ENCODE data around the gene CMPK2.
"Not testable (repeated sequence)": the region's sequence is repeated elsewhere in the genome, so short reads cannot be mapped to it uniquely, and the experiment has no call there.

The CMPK2 gene

DNA sequence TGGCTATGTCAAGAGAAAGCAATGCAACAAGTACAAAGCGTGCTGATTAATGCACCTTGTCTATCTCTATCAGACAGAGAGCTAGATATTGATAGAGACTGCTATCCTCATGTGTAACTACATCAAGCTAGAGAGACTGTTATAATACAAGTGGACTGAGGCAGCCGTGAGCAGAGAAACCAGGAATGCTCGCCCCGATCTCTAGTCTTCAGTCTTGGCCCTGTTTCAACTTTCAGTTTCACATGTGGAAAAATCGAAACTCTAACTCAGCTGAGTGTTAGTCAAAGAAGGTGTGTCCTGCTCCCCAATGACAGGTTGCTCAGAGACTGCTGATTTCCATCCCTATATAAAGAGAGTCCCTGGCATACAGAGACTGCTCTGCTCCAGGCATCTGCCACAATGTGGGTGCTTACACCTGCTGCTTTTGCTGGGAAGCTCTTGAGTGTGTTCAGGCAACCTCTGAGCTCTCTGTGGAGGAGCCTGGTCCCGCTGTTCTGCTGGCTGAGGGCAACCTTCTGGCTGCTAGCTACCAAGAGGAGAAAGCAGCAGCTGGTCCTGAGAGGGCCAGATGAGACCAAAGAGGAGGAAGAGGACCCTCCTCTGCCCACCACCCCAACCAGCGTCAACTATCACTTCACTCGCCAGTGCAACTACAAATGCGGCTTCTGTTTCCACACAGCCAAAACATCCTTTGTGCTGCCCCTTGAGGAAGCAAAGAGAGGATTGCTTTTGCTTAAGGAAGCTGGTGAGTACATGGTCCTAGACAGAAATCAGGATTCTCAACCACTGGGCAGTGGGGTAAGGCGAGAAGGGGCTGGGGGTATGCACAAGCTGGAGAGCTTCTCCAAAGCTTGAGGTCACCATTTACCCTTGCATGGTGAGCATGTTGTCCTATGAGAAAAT lies 11.9 kb upstream of the CMPK2 start, which contains the start of gene RSAD2:
Gene RSAD2, plus strand, starts transcription at position 376 of the 903 bp plus-strand sequence. Its CDS starts 24 bp downstream, at position 400.
- no peaks in the 10 kb centered on the region for H3K36me3 ChIP-seq (ENCODE audit: control insufficient read depth, insufficient read depth, low read length)
- H3K4me3 ChIP-seq (ENCODE audit: low read length): peak within 1 kb of the TSS; percentile 79
- H3K27ac ChIP-seq (ENCODE audit: low read depth, low read length): peak within 1 kb of the TSS; percentile 67
- H3K9ac ChIP-seq (ENCODE audit: low read length): no peak within 1 kb of the TSS
- peaks cover 9% of the 10 kb centered on the region for H3K4me1 ChIP-seq (ENCODE audit: control insufficient read depth, insufficient read depth, low read length)
- no peaks in the 10 kb centered on the region for H3K27me3 ChIP-seq (ENCODE audit: control insufficient read depth, insufficient read depth, low read length)

DNA sequence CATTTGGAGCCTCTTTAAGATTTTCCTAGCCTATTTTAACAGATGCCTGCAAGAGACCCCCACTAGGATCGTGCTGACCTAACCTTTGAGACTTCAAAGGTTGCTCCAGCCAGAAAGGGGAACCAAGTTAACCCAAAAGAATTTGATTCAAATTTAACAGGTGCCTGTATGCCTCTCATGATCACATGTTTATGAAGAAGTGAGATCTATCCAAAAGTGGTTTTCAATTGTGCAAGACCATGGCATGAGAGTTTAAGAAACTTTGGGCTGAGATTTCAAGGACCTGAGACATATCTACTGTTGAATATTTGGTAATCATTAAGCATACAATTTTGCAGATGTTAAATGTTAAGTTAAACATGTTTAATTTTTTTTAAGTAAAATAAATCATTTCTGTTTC lies 10.6 kb upstream of the CMPK2 start:
- H3K9ac ChIP-seq (ENCODE audit: low read length): no peak overlapping the region
- H3K4me1 ChIP-seq (ENCODE audit: control insufficient read depth, insufficient read depth, low read length): peaks cover 9% of the 10 kb centered on the region
- H3K36me3 ChIP-seq (ENCODE audit: control insufficient read depth, insufficient read depth, low read length): no peaks in the 10 kb centered on the region
- no peaks in the 10 kb centered on the region for H3K27me3 ChIP-seq (ENCODE audit: control insufficient read depth, insufficient read depth, low read length)
- H3K4me3 ChIP-seq (ENCODE audit: low read length): no peak overlapping the region
- H3K27ac ChIP-seq (ENCODE audit: low read depth, low read length): no peak overlapping the region

DNA sequence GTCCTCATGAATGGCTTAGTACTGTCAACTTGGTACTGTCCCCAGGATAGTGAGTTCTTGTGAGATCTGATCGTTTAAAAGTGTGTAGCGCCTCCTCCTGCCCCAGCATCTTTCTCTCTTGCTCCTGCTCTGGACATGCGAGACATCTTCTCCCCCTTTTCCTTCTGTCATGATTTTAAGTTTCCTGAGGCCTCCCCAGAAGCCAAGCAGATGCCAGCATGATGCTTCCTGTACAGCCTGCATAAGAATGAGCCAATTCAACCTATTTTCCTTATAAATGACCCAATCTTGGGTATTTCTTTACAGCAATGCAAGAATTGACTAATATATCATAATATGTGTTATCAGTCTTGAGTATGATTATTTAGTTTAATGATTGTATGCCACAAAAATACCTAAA lies 8.3 kb upstream of the CMPK2 start:
- H3K36me3 ChIP-seq (ENCODE audit: control insufficient read depth, insufficient read depth, low read length): no peaks in the 10 kb centered on the region
- H3K4me1 ChIP-seq (ENCODE audit: control insufficient read depth, insufficient read depth, low read length): peaks cover 9% of the 10 kb centered on the region
- H3K27me3 ChIP-seq (ENCODE audit: control insufficient read depth, insufficient read depth, low read length): no peaks in the 10 kb centered on the region
- no peak overlapping the region for H3K9ac ChIP-seq (ENCODE audit: low read length)
- H3K27ac ChIP-seq (ENCODE audit: low read depth, low read length): no peak overlapping the region
- no peak overlapping the region for H3K4me3 ChIP-seq (ENCODE audit: low read length)

DNA sequence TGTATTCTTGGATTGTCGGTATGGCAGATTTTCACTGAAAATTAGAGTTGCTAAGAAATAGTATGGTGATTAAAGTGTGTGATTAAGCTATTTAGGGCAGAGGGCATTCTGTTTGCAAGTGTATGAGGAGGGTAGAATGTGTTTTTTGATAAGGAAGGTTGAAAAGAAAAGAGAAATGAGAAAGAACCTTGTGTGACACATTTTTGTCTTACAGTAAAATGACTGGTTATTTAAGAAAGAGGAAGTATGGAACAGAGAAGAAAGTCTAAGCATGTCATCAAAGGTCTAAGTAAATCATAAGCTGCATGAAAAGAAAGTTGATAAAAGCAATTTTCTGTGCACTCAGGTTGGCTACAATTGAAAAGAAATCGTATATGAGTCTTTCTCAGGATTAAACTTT lies 6.7 kb upstream of the CMPK2 start:
- Histone ChIP-seq H3K27me3 (ENCODE audit: control insufficient read depth, insufficient read depth, low read length) (no peaks in the 10 kb centered on the region), H3K27ac (ENCODE audit: low read depth, low read length) (no peak overlapping the region), H3K4me1 (ENCODE audit: control insufficient read depth, insufficient read depth, low read length) (peaks cover 4% of the 10 kb centered on the region), H3K36me3 (ENCODE audit: control insufficient read depth, insufficient read depth, low read length) (no peaks in the 10 kb centered on the region), H3K4me3 (ENCODE audit: low read length) (no peak overlapping the region), H3K9ac (ENCODE audit: low read length) (no peak overlapping the region)

DNA sequence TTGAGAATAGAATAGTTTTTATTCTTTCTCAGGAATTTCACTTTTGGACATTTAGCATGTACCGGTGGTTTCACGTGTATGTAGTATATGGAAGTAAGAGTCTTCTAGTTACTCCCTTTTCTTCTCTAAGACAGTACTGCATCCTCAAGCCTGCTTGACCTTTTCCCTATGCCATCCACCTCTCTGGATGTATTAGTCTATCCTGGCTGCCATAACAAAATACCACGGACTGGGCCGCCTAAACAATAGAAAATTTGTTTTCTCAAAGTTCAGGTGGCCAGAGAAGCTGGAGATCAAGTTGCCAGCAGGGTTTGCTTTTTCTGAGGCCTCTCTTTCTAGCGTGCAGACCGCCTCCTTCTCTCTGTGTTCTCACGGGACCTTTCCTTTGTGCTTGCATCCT lies 1.3 kb upstream of the CMPK2 start:
- Histone ChIP-seq H3K27ac (ENCODE audit: low read depth, low read length) (no peak overlapping the region), H3K4me3 (ENCODE audit: low read length) (no peak overlapping the region), H3K9ac (ENCODE audit: low read length) (no peak overlapping the region), H3K27me3 (ENCODE audit: control insufficient read depth, insufficient read depth, low read length) (no peaks in the 10 kb centered on the region), H3K4me1 (ENCODE audit: control insufficient read depth, insufficient read depth, low read length) (peaks cover 6% of the 10 kb centered on the region), H3K36me3 (ENCODE audit: control insufficient read depth, insufficient read depth, low read length) (no peaks in the 10 kb centered on the region)

DNA sequence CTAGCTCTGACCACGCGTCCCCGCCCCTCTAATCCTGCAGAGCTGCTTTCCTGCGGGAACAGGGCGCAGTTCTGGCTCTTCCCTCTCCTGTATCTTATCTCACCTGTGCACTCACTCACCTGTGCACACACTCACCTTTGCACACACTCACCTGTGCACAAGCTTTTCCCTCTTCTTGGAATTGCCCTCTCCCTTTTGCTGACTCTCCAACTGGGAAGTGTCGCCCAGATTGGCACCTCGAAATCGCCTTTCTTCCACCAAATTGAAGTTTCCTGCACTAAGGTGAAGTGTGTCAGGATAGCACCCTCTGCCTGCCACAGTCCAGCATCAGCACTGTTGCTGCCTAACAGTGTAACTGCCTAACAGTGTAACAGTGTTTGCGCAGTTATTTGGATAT lies 566 bp upstream of the CMPK2 start:
- H3K4me3 ChIP-seq (ENCODE audit: low read length): peak overlapping the region; percentile 89
- no peaks in the 10 kb centered on the region for H3K27me3 ChIP-seq (ENCODE audit: control insufficient read depth, insufficient read depth, low read length)
- H3K9ac ChIP-seq (ENCODE audit: low read length): peak overlapping the region; percentile 66
- peak overlapping the region; percentile 73 for H3K27ac ChIP-seq (ENCODE audit: low read depth, low read length)
- H3K36me3 ChIP-seq (ENCODE audit: control insufficient read depth, insufficient read depth, low read length): no peaks in the 10 kb centered on the region
- peaks cover 6% of the 10 kb centered on the region for H3K4me1 ChIP-seq (ENCODE audit: control insufficient read depth, insufficient read depth, low read length)

DNA sequence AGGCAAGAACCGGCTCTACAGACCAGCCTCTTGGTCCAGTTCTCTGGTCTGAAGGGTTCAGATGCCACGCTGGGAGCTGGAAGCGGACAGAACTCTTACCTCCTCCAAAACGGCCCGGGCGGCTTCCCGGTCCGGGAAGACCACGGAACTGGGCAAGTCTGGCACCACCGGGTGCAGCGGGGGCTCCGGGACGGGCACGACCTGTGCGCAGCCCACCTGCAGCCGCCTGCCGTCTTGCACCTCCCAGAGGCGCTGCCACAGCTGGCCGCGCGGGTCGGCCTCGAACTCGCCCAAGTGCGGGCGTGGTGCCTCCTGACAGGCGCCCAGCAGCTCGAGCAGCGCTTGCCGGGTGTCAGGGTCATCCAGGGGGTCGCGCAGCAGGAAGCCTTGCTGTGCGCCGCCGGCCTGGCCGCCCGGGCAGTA lies 773 bp downstream of the CMPK2 start:
- Histone ChIP-seq H3K36me3 (ENCODE audit: control insufficient read depth, insufficient read depth, low read length) (no peaks in the 10 kb centered on the region), H3K27me3 (ENCODE audit: control insufficient read depth, insufficient read depth, low read length) (no peaks in the 10 kb centered on the region), H3K4me3 (ENCODE audit: low read length) (peak overlapping the region; percentile 89), H3K4me1 (ENCODE audit: control insufficient read depth, insufficient read depth, low read length) (peaks cover 6% of the 10 kb centered on the region), H3K27ac (ENCODE audit: low read depth, low read length) (peak overlapping the region; percentile 73), H3K9ac (ENCODE audit: low read length) (no peak overlapping the region)

DNA sequence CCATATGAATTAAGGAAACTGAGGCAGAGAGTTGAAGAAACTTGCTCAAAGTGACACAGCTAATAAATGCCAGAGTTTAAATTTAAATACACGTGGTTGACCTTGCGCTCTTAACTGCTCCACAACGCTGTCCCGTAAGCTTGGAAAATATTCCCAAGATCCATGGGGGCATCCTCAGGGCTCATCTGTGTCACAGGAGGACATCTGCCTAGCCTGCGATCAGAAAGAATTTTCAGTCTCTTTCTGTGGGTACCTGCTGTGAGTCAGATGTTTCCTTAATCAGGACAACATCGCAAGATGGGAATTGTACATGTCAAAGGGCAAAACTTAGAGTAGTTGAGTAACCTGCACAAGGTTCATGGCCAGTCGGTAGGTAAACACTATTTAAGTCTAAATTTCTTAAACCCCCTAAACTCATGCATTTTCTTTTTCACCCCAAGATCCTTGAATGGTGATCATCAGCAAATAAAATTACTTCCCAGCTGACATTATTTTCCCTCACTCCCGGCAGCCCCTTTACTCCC lies 1.4 kb downstream of the CMPK2 start:
- no peaks in the 10 kb centered on the region for H3K27me3 ChIP-seq (ENCODE audit: control insufficient read depth, insufficient read depth, low read length)
- H3K4me3 ChIP-seq (ENCODE audit: low read length): peak overlapping the region; percentile 89
- H3K27ac ChIP-seq (ENCODE audit: low read depth, low read length): no peak overlapping the region
- H3K9ac ChIP-seq (ENCODE audit: low read length): no peak overlapping the region
- H3K36me3 ChIP-seq (ENCODE audit: control insufficient read depth, insufficient read depth, low read length): no peaks in the 10 kb centered on the region
- peaks cover 6% of the 10 kb centered on the region for H3K4me1 ChIP-seq (ENCODE audit: control insufficient read depth, insufficient read depth, low read length)

DNA sequence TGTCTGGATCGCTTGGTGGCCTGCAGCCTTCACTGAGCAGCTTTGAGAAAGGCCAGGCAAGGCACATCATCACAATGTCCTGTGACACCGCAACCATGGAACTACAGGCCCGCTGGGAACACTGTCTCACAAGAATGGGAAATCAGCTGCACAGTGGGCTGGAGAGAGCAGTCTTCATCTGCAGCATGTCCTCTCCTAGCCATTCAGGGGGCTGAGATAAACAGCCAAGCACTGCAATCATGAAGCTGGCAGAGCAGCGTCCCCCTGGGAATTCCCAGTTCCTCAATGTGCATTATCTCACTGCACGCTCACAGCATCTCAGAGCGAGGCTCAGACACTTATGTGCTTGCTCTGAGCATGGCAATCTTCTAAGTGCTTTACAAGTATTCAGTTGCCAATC lies 1.9 kb downstream of the CMPK2 start:
- H3K27ac ChIP-seq (ENCODE audit: low read depth, low read length): no peak overlapping the region
- H3K4me3 ChIP-seq (ENCODE audit: low read length): no peak overlapping the region

DNA sequence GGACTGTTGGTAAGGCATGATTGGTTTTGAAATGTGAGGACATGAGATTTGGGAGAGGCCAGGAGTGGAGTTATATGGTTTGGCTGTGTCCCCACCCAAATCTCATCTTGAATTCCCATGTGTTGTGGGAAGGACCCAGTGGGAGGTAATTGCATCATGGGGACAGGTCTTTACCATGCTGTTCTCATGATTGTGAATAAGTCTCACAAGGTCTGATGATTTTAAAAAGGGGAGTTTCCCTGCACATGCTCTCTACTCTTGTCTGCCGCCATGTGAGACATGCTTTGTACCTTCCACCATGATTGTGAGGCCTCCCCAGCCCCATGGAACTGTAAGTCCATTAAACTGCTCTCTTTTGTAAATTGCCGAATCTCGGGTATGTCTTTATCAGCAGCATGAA lies 5.4 kb downstream of the CMPK2 start:
- H3K4me3 ChIP-seq (ENCODE audit: low read length): no peak overlapping the region
- H3K36me3 ChIP-seq (ENCODE audit: control insufficient read depth, insufficient read depth, low read length): no peaks in the 10 kb centered on the region
- H3K4me1 ChIP-seq (ENCODE audit: control insufficient read depth, insufficient read depth, low read length): no peaks in the 10 kb centered on the region
- H3K27ac ChIP-seq (ENCODE audit: low read depth, low read length): no peak overlapping the region
- no peak overlapping the region for H3K9ac ChIP-seq (ENCODE audit: low read length)
- no peaks in the 10 kb centered on the region for H3K27me3 ChIP-seq (ENCODE audit: control insufficient read depth, insufficient read depth, low read length)

More for the DNA sequence above, 1.9 kb downstream of the CMPK2 start:
- Histone ChIP-seq H3K4me1 (ENCODE audit: control insufficient read depth, insufficient read depth, low read length) (peaks cover 6% of the 10 kb centered on the region), H3K27me3 (ENCODE audit: control insufficient read depth, insufficient read depth, low read length) (no peaks in the 10 kb centered on the region), H3K9ac (ENCODE audit: low read length) (no peak overlapping the region), H3K36me3 (ENCODE audit: control insufficient read depth, insufficient read depth, low read length) (no peaks in the 10 kb centered on the region)

DNA sequence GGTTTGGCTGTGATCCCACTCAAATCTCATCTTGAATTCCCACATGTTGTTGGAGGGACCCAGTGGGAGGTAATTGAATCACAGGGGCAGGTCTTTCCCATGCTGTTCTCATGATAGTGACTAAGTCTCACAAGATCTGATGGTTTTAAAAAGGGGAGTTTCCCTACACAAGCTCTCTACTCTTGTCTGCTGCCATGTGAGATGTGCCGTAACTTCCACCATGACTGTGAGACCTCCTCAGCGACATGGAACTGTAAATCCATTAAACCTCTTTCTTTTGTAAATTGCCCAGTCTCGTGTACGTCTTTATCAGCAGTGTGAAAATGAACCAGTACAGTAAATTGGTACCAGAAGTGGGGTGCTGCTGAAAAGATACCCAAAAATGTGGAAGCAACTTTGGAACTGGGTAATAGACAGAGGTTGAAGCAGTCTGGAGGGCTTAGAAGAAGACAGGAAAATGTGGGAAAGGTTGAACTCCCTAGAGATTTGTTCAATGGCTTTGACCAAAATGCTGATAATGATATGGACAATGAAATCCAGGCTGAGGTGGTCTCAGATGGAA lies 7.2 kb downstream of the CMPK2 start:
- H3K27ac ChIP-seq (ENCODE audit: low read depth, low read length); H3K27me3 ChIP-seq (ENCODE audit: control insufficient read depth, insufficient read depth, low read length); H3K4me3 ChIP-seq (ENCODE audit: low read length); H3K9ac ChIP-seq (ENCODE audit: low read length); H3K4me1 ChIP-seq (ENCODE audit: control insufficient read depth, insufficient read depth, low read length); H3K36me3 ChIP-seq (ENCODE audit: control insufficient read depth, insufficient read depth, low read length): not testable (repeated sequence)

DNA sequence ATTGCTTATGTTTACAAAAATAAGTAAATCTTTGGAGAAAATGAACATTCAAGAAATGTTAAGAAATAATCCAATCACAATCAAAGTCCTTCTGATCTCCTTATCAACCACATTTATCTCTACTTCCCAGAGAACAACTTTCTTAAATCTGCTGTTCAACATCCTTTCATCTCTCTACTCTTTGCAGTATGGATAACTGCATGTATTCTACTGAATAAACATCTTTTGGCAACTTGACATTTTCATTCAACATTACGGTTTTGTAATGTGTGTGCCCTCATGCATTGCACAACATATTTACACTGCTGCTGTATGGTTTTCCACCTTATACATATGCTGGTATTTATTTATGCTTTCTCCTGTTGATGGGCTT lies 9.2 kb downstream of the CMPK2 start:
- no peaks in the 10 kb centered on the region for H3K27me3 ChIP-seq (ENCODE audit: control insufficient read depth, insufficient read depth, low read length)
- H3K4me3 ChIP-seq (ENCODE audit: low read length): no peak overlapping the region
- H3K4me1 ChIP-seq (ENCODE audit: control insufficient read depth, insufficient read depth, low read length): no peaks in the 10 kb centered on the region
- H3K36me3 ChIP-seq (ENCODE audit: control insufficient read depth, insufficient read depth, low read length): no peaks in the 10 kb centered on the region
- H3K27ac ChIP-seq (ENCODE audit: low read depth, low read length): no peak overlapping the region
- H3K9ac ChIP-seq (ENCODE audit: low read length): no peak overlapping the region
